HL-60 (cell line): ENCODE measurements around the gene NUTM2G.
"Not testable (repeated sequence)": the region's sequence is repeated elsewhere in the genome, so short reads cannot be mapped to it uniquely, and the experiment has no call there.

Experiments used
- CTCF ChIP-seq: IDR thresholded peaks from one replicate; pipeline ENCODE4 v1.5.1; 2011; ENCODE audit warnings: low read length, control low read depth, inconsistent platforms; ENCODE audit not compliant: insufficient read depth
- GABPA ChIP-seq: IDR thresholded peaks from 2 replicates; pipeline ENCODE4 v1.6.1; 2012; ENCODE audit warnings: low read depth
- REST ChIP-seq: IDR thresholded peaks from 2 replicates; pipeline ENCODE4 v1.6.1; 2012; ENCODE audit warnings: low read depth; ENCODE audit not compliant: insufficient replicate concordance
- SPI1 ChIP-seq: IDR thresholded peaks from 2 replicates; pipeline ENCODE4 v1.6.1; 2012; ENCODE audit warnings: low read depth, mild to moderate bottlenecking, borderline replicate concordance

- TF ChIP-seq REST, CTCF, SPI1, GABPA: not testable (repeated sequence)
These were observed 10.5 kb downstream of the NUTM2G start for GRCh38 chr9:96938957-96939665.
